Mucosa of descending colon (tissue), 3 donors: ENCODE measurements around the gene LOXL4. TPM values are rescaled to one million over a fixed set of nuclear protein-coding genes. Genes with fewer than 3 reads are reported as not detected.
A peak's percentile ranks its signal among the peaks of the same experiment; 100 is the strongest.

Experiments used
- ATAC-seq: fragments of 200-7000 bp; cut with Tn5 transposase; one replicate; pipeline ENCODE4 v1.9.1; 2020; ENCODE audit warnings: mild to moderate bottlenecking, moderate library complexity
- DNase-seq, 3 donors: peaks; one replicate each; pipeline ENCODE4 v3.0.0-alpha.2; 2020
- H3K36me3 ChIP-seq: fragments of 200-600 bp; one replicate; pipeline ENCODE4 v1.8.0; 2021; ENCODE audit warnings: low read depth, mild to moderate bottlenecking
- H3K4me1 ChIP-seq: fragments of 200-600 bp; one replicate; pipeline ENCODE4 v1.8.0; 2021; ENCODE audit warnings: low read depth, mild to moderate bottlenecking
- H3K4me3 ChIP-seq: fragments of 200-600 bp; one replicate; pipeline ENCODE4 v1.8.0; 2021; ENCODE audit warnings: mild to moderate bottlenecking
- H3K9me3 ChIP-seq: fragments of 200-600 bp; one replicate; pipeline ENCODE4 v1.8.0; 2021; ENCODE audit warnings: mild to moderate bottlenecking
- CTCF ChIP-seq: fragments of 200-600 bp; IDR thresholded peaks from one replicate; pipeline ENCODE4 v1.8.0; 2022; ENCODE audit warnings: antibody characterized with exemption, mild to moderate bottlenecking
- intact Hi-C, 2 donors: fragments of 100-400 bp; cut with DNase I in 1 of 2; cut with micrococcal nuclease in 1 of 2; formaldehyde crosslinking; loops; one replicate each; pipeline versions ENCODE4 v1.11.0 to v1.11.1; 2022; cut with DNase I, micrococcal nuclease
- long read RNA-seq, 2 donors: library from polyadenylated mRNA; unstranded; transcript quantifications; one replicate each; pipeline ENCODE4 v2.0.0, GENCODE V29; 2019 to 2021
- total RNA-seq, 3 donors: library from RNA; stranded (reverse); fragmentation: NEBNext Ultra II Directional in 2 of 3; extraction: Animal tissue kit (Norgen Biotek cat#: 25700) in 2 of 3; gene quantifications; one replicate each; pipeline versions ENCODE4 v1.2.1 to v1.2.4, GENCODE V29; 2021 to 2023
- donor health status: DM: no; HTN: no; CAD: no; lungs with moderate emphysema.
- donor health status: DM: no; HTN: no; CAD: no.
- donor health status: DM: no; HTN: yes; CAD: no.

Gene LOXL4
- total RNA-seq, result 1 to 10 TPM in 1 of 3 donors, under 1 TPM in 2; 0.58 to 7.8 (median 0.58) TPM
- long read RNA-seq, donor 1, transcript LOXL4-201 (15 exons, 3,653 nt), result major isoform, 15 of 31 reads
- long read RNA-seq, donor 1, partial matches to known transcripts, result 5 of 31 reads
- long read RNA-seq, donor 1, other reads (novel, unspliced or antisense), result 11 of 31 reads
- long read RNA-seq, donor 2, result 0 reads

- Histone ChIP-seq H3K9me3 (no peaks in the 10 kb centered on the region), H3K36me3 (no peaks in the 10 kb centered on the region), H3K4me1 (peaks cover 4% of the 10 kb centered on the region), H3K4me3 (no peak within 1 kb of the TSS)
- intact Hi-C loops, result no loop called here
- DNase-seq (peak in 2 of 3 donors; percentile 14 to 48), ATAC-seq (peak; percentile 31)
- no peak for TF ChIP-seq CTCF
These were observed at the start of gene LOXL4 for GRCh38 chr10:98267894-98268693. Gene LOXL4 (minus strand): TSS chr10:98268194. CDS start chr10:98263019, 5,175 bp downstream.

DNA sequence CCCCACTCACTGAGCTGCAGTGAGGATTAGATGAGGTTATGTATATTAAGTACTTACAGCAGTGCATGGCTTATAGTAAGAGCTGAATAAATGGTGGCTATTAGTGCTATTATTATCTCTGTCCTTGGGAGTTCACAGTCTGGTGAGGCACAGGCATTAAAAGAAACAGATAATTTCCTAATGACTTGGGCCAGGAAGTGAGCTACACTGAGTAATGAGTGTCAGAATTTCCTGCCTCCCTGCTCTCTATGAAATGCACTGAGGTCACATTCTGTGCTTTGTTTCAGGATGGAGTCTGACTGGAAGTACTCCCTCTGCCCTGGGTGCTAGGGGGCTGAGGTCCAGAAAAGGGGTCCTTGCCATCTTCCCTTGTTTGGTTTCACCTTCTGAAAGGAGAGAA, 48.7 kb upstream of the LOXL4 start:
- H3K4me1 ChIP-seq, result no peaks in the 10 kb centered on the region
- no peak for DNase-seq
- no peak overlapping the region for H3K4me3 ChIP-seq
- no peaks in the 10 kb centered on the region for H3K36me3 ChIP-seq
- no peak for TF ChIP-seq CTCF
- no peaks in the 10 kb centered on the region for H3K9me3 ChIP-seq
- ATAC-seq, result no peak
- intact Hi-C loops, result no loop called here

DNA sequence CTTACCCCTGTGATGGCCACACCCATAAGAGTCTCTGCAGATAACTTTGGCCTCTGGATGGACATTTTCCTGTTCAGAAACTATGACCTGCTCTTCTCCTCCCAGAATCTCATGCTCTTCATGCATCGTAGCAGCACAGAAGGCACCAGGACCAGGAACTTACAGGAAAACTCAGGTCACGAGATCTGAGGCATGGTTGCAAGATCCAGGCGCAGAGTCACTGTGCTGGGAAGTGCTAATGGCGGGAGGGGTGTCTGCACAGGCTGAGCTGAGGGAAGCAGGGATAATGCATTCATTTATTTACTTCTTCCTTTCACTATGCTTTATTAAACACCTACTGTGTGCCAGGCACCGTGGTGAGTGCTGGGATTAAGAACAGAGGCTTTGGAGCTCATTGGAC, 48.2 kb upstream of the LOXL4 start:
- no peak for ATAC-seq
- Histone ChIP-seq H3K4me1 (no peaks in the 10 kb centered on the region), H3K9me3 (no peaks in the 10 kb centered on the region), H3K4me3 (no peak overlapping the region), H3K36me3 (no peaks in the 10 kb centered on the region)
- DNase-seq, result no peak
- intact Hi-C loops, result no loop called here
- TF ChIP-seq CTCF, result no peak

GRCh38 chr10:98314532-98315284, 46.7 kb upstream of the LOXL4 start:
- Histone ChIP-seq H3K36me3 (no peaks in the 10 kb centered on the region), H3K4me3 (no peak overlapping the region), H3K4me1 (no peaks in the 10 kb centered on the region), H3K9me3 (no peaks in the 10 kb centered on the region)
- DNase-seq (no peak), ATAC-seq (peak; percentile 62)
- intact Hi-C loops, result no loop called here
- TF ChIP-seq CTCF, result no peak

GRCh38 chr10:98313598-98313997, 45.6 kb upstream of the LOXL4 start:
- Histone ChIP-seq H3K4me1 (no peaks in the 10 kb centered on the region), H3K9me3 (no peaks in the 10 kb centered on the region), H3K4me3 (no peak overlapping the region), H3K36me3 (no peaks in the 10 kb centered on the region)
- TF ChIP-seq CTCF, result no peak
- DNase-seq, result no peak
- peak; percentile 52 for ATAC-seq
- intact Hi-C loops, result no loop called here
